HG02678 (cell line): ENCODE results near the gene PHF12.
A peak's percentile ranks its signal among the peaks of the same experiment; 100 is the strongest.
"Not testable (repeated sequence)": the region's sequence is repeated elsewhere in the genome, so short reads cannot be mapped to it uniquely, and the experiment has no call there.

Source experiments
- ATAC-seq: cut with Tn5 transposase; IDR thresholded peaks from one replicate; pipeline ENCODE4 v1.9.1; 2021; ENCODE audit warnings: mild to moderate bottlenecking, moderate library complexity; ENCODE audit not compliant: unreplicated experiment

PHF12 gene

GRCh38 chr17:28885951-28886350, 65.4 kb downstream of the PHF12 start:
- ATAC-seq = no peak

DNA sequence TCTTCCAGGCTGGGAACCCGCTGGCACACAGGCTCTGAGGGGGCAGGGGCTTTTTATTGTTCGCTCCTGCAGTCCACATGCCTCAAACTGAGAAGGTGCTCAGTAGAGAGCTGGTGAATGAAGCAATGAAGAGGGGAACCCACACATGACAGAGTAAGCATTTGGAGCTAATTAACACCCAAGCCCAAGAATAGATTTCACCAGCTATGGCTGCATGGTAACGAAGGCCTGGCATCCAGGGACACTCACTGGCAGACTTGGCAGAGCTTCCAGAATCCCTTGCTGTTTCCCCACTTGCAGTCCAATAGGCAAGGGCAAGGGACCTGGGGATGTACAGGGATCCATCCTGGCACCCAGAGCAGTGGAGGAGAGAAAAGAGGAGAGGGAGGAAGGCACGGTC, 66.0 kb downstream of the PHF12 start:
- ATAC-seq = no peak

DNA sequence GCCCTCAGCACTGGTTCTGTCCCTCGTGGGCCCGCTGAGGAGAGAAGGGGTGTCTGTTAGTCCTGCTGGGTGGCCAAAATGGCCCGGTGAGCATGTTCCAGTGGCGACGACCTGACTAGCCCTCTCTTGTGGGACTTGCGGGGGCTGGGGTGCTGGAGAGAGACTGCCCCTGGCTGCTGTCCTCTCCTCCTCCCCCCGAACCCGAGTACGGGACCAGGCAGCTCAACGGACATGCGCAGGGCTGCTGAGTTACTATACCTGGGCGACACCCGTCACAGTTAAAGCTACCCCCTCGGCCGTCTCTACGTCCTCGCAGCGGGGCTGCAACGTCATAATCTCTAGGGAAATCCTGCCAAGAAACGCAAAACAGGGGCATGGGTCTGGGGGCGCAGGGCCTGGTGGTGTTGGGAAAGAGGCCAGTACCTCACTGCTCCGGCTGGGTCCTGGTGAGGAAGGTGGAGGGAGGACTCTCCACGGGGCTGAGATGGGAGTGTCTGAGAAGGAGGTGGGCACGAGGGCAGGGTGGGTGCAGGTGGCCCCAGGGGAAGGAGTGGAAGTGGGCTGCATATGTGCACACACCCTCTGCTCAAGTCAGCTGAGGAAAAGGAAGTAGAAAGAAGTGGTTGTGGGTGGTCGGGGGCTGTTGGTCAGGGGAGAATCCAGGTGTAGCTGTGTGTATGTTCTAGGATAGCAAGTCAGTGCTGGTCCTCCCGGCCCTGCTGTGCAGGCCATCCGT, 67.2 kb downstream of the PHF12 start:
- no peak for ATAC-seq

DNA sequence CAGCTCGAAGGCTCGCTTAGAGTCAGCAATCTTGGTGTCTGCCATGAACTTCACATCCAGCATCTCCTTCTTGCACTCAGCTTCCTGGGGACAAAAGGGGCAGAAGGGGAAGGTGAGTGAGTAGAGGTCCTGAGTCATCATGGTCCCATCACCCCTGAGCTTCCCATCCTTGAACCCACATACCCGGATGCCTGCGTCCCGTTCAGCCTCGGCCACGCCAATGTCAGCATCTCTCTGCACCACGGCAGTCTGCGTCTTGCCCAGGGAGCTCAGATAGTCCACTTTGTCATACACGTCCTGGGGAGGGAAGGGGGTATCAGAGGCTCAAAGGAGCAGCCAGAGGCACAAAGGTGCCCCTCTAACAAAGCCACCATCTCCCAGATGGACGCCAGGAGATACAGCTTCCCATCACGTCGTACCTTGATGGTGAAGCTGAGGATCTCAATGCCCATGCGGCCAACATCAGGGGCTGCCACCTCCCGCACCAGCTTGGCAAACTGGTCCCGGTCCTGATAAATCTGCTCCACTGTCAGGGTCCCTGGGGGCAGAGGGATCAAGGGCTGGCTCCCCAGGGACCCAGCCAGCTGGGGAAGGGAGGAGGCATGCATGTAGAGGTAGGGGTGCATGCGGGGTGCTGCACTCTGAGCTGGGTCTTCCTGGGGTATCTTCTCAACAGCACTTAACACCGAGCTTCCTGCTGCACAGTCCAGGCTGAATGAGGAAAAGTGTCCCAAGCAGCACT, 69.0 kb downstream of the PHF12 start:
- no peak for ATAC-seq

- ATAC-seq = no peak
Measured at GRCh38 chr17:28881533-28882056, 69.7 kb downstream of the PHF12 start.

- no peak for ATAC-seq
Measured at GRCh38 chr17:28880572-28880945, 70.8 kb downstream of the PHF12 start.

GRCh38 chr17:28879886-28880571, 71.3 kb downstream of the PHF12 start:
- ATAC-seq = no peak

DNA sequence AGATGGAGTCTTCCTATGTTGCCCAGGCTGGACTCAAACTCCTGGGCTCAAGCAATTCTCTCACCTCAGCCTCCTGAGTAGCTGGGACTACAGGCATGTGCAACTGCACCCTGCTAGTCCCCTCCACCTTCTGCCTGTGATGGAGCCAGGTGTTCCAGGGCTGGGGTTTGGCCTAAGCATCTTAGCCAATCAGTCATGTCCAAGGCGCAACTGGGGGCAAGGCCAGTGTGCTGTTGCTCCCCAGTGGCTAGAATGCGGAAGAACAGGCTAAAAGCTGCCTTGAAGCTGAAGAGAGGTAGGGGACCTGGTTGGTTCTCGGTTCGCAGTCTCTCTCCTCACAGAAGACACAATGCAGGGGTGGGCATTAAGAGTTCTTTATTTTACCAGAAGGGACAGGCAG, 72.3 kb downstream of the PHF12 start:
- no peak for ATAC-seq

DNA sequence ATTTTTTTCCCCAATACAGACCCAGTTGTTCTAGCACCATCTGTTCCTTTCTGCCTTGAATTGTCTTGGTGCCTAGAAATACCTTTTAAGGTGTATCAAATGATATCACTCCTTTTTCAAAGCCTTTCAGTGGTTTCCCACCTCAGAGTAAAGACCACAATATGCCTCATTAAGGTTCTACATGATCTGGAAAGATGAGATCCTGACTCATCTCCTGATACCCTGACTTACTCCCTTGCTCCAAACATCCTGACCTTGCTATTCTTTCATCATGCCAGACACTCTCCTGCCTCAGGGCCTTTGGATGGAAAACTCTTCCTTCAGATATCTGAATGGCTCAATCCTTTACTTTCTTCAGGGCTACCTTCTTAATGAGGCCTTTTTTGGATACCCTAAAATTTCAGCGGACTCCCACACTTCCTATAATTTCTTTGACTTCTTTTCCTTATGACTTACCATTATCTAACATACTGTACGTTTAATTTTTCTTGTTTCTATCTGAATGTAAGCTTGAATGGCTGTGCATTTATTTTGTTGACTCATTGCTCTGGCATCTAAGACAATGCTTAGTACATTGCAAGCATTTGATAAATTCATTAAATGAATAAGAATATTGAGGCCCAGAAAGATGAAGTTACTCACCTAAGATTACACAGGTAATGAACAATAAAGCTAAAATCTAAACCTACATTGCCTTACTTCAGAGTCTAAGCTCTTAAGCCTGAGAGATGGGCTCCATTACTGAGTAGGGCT, 73.0 kb downstream of the PHF12 start:
- ATAC-seq = no peak

DNA sequence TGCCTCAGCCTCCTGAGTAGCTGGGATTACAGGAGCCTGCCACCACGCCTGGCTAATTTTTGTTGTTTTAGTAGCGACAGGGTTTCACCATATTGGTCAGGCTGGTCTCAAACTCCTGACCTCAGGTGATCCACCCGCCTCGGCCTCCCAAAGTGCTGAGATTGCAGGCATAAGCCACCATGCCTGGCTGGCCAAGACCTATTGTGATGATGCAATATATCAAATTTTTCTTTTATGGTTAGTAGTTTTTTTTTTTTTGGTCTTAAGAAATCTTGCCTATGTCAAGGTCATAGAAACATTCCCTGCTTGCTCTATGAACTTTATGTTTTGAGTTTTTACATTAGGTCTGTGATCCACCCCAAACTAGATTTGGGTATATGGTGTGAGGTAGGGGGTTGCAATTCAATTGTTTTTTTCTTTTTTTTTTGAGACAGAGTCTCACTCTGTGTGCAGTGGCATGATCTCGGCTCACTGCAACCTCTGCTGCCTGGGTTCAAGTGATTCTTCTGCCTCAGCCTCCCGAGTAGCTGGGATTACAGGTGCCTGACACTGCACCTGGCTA, 74.1 kb downstream of the PHF12 start:
- not testable (repeated sequence) for ATAC-seq

GRCh38 chr17:28875848-28876550, 75.3 kb downstream of the PHF12 start:
- ATAC-seq = no peak

GRCh38 chr17:28874750-28875149, 76.6 kb downstream of the PHF12 start:
- no peak for ATAC-seq

- ATAC-seq = no peak
Measured at GRCh38 chr17:28873839-28874238, 77.5 kb downstream of the PHF12 start.

DNA sequence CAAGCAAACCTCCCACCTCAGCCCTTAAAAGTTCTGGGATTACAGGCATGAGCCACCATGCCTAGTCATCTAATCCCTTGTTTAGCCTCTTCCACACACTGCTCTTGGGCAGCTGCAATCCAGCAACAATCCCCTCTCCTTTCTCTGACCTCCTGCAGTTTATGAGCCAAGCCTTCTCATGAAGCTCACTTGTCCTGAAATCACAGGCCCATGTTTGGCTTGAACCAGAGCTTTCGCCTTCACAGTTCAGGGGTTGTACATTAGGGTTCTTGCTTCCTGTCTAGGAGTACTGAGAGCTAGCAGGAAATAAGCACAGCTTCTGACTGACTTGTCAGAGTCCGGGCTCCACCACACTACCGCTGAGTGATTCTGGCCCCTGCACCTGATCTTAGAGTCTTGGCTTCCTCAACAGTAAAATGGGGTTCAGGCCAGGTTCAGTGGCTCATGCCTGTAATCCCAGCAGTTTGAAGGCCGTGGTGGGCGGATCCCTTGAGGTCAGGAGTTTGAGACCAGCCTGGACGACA, 80.2 kb downstream of the PHF12 start:
- ATAC-seq = peak; percentile 90

DNA sequence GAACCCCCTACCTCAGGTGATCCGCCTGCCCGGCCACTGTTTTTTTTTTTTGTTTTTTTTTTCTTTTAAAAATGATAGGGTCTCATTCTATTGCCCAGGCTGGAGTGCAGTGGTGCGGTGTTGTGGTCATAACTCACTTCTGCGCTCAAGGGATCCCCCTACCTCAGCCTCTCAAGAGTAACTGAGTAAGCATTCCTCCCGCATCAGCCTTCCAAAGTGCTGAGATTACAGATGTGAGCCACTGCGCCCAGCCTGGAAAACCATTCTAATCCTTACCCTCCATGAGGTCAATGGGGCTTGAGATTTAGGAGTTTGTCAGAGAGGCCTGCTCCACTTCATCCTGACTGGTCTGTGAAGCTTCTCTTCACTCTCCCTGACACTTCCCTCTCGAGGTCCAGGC, 84.0 kb downstream of the PHF12 start:
- no peak for ATAC-seq

DNA sequence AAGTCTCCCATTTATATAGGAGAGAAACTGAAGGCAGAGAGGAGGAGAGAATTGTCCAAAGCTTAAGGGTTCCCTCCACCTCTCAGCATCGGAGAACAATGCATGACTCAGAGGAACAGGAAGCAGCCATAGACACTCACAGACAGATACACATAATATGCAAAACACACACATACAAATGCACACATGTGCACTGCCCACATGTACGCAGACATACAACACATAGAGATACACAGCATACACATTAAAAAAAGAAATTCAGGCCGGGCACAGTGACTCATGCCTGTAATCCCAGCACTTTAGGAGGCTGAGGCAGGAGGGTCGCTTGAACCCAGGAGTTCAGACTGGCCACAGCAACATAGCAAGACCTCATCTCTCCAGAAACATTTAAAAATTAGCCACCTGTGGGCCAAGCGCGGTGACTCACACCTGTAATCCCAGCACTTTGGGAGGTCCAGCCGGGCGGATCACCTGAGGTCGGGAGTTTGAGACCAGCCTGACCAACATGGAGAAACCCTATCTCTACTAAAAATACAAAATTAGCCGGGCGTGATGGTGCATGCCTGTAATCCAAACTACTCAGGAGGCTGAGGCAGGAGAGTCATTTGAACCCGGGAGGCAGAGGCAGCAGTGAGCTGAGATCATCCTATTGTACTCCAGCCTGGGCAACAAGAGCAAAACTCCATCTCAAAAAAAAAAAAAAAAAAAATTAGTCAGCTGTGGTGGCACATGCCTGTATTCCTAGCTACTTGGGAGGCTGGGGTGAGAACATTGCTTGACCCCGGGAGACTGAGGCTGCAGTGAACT, 85.2 kb downstream of the PHF12 start:
- no peak for ATAC-seq

- ATAC-seq = no peak
Measured at GRCh38 chr17:28864991-28865849, 86.1 kb downstream of the PHF12 start.

- ATAC-seq = no peak
Measured at GRCh38 chr17:28863953-28864352, 87.4 kb downstream of the PHF12 start.
